Adrenal gland (tissue), 12 donors: ENCODE measurements around the gene TRDN. TPM values are rescaled to one million over a fixed set of nuclear protein-coding genes. Genes with fewer than 3 reads are reported as not detected.
A peak's percentile ranks its signal among the peaks of the same experiment; 100 is the strongest.

ENCODE experiments used
- DNase-seq, 7 donors: peaks; one replicate each; pipeline ENCODE4 v3.0.0-alpha.2; 2019 to 2020
- H3K27ac ChIP-seq, 5 donors: fragments of 200-600 bp; sonication (generic) in 4 of 5; 1 replicate in 3 of 5; 2 replicates in 2 of 5; pipeline versions ENCODE4 v1.5.1 to v1.8.0; 2016 to 2020; ENCODE audit warnings: mild to moderate bottlenecking in 1 of 5
- H3K27me3 ChIP-seq: fragments of 200-600 bp; 2 replicates; pipeline ENCODE4 v1.8.0; 2021
- H3K36me3 ChIP-seq, 2 donors: fragments of 200-600 bp; replicated peaks in 1 of 2; 1 replicate in 1 of 2; 2 replicates in 1 of 2; pipeline versions ENCODE4 v1.5.1 to v1.8.0; 2018 to 2022
- H3K4me1 ChIP-seq, 2 donors: fragments of 200-600 bp; replicated peaks in 1 of 2; 1 replicate in 1 of 2; 2 replicates in 1 of 2; pipeline versions ENCODE4 v1.5.1 to v1.8.0; 2018 to 2021
- H3K4me3 ChIP-seq, 4 donors: fragments of 200-600 bp; sonication (generic) in 3 of 4; one replicate each; pipeline ENCODE4 v1.5.1; 2016 to 2018
- H3K9me3 ChIP-seq, 3 donors: fragments of 200-600 bp; sonication (generic) in 1 of 3; replicated peaks in 1 of 3; 1 replicate in 2 of 3; 2 replicates in 1 of 3; pipeline versions ENCODE4 v1.5.1 to v1.8.0; 2016 to 2021
- CTCF ChIP-seq, 6 experiments: fragments of 450-650 bp in 4 of 6; fragments of 200-600 bp in 2 of 6; sonication (generic) in 1 of 6; IDR thresholded peaks; 1 replicate in 5 of 6; 2 replicates in 1 of 6; pipeline versions ENCODE4 v1.5.1 to v1.8.0; 2016 to 2021; ENCODE audit warnings: antibody characterized with exemption in 6 of 6, mild to moderate bottlenecking in 2 of 6, moderate library complexity in 1 of 6
- POLR2A ChIP-seq, 2 donors: fragments of 450-650 bp; IDR thresholded peaks; one replicate each; pipeline ENCODE4 v1.6.1; 2017; ENCODE audit warnings: antibody characterized with exemption in 2 of 2, mild to moderate bottlenecking in 2 of 2, moderate library complexity in 1 of 2
- WGBS, 4 donors: extraction: QIAGEN DNeasy Blood & Tissue Kit in 2 of 4; methylation state at CpG; one replicate each; pipeline versions ENCODE4 v1.1.5 to v1.1.7; 2013 to 2017; 5-methylcytosine and 5-hydroxymethylcytosine counted together
- intact Hi-C, 2 donors: fragments of 100-400 bp; cut with DNase I; formaldehyde crosslinking; loops; one replicate each; pipeline versions ENCODE4 v1.14.1 to v1.15.0; 2022 to 2023
- polyA plus RNA-seq, 3 donors: library from polyadenylated mRNA; stranded (reverse); fragments of 200-250 nt in 2 of 3; fragments of 350-450 nt in 1 of 3; fragmentation: Illumina TruSeq in 1 of 3; extraction: RNeasy Lipid Tissue Mini Kit (QIAGEN cat#74804) in 1 of 3; gene quantifications; one replicate each; pipeline ENCODE4 v1.2.3, GENCODE V29; 2013 to 2014
- total RNA-seq, 9 donors: library from RNA; depleted of rRNA in 4 of 9; stranded (reverse); fragments of >200 nt in 4 of 9; fragments of 120-200 nt in 1 of 9; fragmentation: NEBNext Ultra II Directional in 1 of 9; extraction: Animal tissue kit (Norgen Biotek cat#: 25700) in 1 of 9; gene quantifications; one replicate each; pipeline versions ENCODE4 v1.1.0 to v1.2.4, GENCODE V29; 2013 to 2023
- donor health status: healthy with polysubstance abuse.
- donor health status: Bipolar disorder and iron deficiency.
- donor health status: DM: yes; HTN: yes; CAD: no.
- donor health status: DM: no; HTN: no; CAD: no.
- donor health status: DM: no; HTN: no; CAD: no.
- donor health status: DM: yes; HTN: yes; CAD: no.

The TRDN gene
- total and polyA plus RNA-seq, 12 donors: 0.06 to 3.5 (median 0.54) TPM; not detected in 2

DNA sequence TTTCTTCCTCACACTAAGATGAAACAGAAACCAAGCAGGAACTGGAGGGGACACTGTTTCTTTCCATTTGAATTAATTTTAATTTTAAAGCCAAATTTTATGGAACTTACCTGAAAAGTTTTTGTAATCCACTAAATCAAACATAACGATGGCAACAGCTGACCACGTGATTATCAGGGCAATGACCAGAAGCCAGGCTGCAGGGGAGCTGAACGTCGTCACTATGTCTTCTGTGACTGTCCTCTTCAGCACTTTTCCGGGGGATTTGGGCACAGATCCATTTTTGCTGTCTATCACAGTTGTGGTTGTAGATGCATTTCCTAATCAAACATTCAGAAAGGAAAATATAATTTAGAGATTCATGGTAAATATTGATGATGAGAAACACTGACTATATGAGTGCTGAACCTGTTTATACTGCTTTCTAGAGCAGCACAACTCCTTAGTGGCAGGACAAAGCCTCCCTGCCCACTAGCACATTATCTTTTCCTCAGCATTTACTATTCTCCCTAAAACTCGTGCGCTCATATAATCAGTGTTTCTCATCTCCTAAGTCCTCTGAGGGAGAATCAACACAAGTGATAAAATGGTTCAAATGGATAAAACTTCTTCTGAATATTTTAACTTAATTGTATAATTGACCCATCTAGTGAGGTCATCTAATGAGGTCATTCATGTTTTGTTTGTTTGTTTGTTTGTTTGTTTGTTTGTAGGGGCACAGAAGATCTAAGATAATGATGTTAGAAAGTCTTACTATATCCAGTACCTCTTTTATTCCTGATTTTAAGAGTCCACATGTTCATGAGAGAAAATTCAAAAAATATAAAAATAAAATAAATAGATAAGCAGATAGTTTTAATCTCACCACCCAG, 65.7 kb downstream of the TRDN start:
- H3K9me3 ChIP-seq: no peaks in the 10 kb centered on the region
- peak in 5 of 7 donors; percentile 19 to 32 (median 23) for DNase-seq
- TF ChIP-seq POLR2A (IDR thresholded peaks at IDR 0.05) (no peak), CTCF (IDR thresholded peaks at IDR 0.05) (no peak)
- WGBS, 4 donors: 40 to 63% (median 54%) methylated on average over 7 of the region's 7 CpGs
- no peak overlapping the region for H3K27ac ChIP-seq
- H3K36me3 ChIP-seq: no peaks in the 10 kb centered on the region
- intact Hi-C loops: no loop called here
- peak overlapping the region in 1 of 4 donors; percentile 22 for H3K4me3 ChIP-seq
- H3K27me3 ChIP-seq: no peaks in the 10 kb centered on the region
- no peaks in the 10 kb centered on the region for H3K4me1 ChIP-seq

DNA sequence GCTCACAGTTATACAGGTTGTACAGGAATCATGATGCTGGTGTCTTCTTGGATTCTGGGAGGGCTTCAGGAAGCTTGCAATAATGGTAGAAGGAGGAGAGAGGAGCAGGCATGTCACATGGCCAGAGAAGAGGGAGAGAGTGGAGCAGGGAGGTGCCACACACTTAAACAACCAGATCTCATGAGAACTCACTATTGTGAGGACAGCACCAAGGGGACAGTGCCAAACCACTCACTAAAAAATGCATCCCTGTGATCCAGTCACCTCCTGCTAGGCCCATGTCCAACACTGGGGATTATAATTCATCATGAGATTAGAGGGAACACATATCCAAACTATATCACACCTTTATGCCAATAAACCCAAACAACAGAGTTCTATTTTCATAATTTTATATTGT, 67.2 kb downstream of the TRDN start:
- Histone ChIP-seq H3K27ac (no peak overlapping the region), H3K36me3 (no peaks in the 10 kb centered on the region), H3K27me3 (no peaks in the 10 kb centered on the region), H3K9me3 (no peaks in the 10 kb centered on the region), H3K4me1 (no peaks in the 10 kb centered on the region), H3K4me3 (no peak overlapping the region)
- TF ChIP-seq CTCF (IDR thresholded peaks at IDR 0.05): no peak
- no peak for TF ChIP-seq POLR2A (IDR thresholded peaks at IDR 0.05)
- DNase-seq: no peak
- intact Hi-C loops: no loop called here

DNA sequence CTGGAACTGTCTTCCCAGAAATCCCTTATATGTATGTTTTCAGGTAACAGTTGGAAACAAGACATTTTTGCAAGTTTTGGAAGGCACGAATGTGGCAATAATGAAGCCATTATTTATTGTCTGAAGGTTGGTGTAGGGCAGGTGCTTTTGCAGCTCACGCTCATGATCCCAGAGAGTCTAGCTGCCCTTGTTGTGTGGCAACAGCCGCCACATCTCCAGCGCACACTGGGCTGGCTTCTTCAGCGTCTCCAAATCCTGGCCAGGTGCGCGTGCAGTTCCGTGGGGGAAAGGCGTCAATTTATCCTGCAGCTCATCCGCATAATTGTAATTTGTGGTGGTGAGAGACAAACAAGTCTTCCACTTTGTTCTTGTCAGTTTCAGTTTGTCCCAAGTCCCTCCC, 71.2 kb downstream of the TRDN start:
- WGBS, 4 donors: 92 to 95% (median 93%) methylated on average over 10 of the region's 10 CpGs
- no peak for DNase-seq
- Histone ChIP-seq H3K36me3 (no peaks in the 10 kb centered on the region), H3K27me3 (no peaks in the 10 kb centered on the region), H3K4me1 (no peaks in the 10 kb centered on the region), H3K9me3 (no peaks in the 10 kb centered on the region), H3K4me3 (no peak overlapping the region), H3K27ac (no peak overlapping the region)
- TF ChIP-seq CTCF (IDR thresholded peaks at IDR 0.05): no peak
- TF ChIP-seq POLR2A (IDR thresholded peaks at IDR 0.05): no peak
- intact Hi-C loops: no loop called here

- H3K36me3 ChIP-seq: no peaks in the 10 kb centered on the region
- TF ChIP-seq POLR2A (IDR thresholded peaks at IDR 0.05): no peak
- TF ChIP-seq CTCF (IDR thresholded peaks at IDR 0.05): no peak
- intact Hi-C loops: no loop called here
- H3K4me3 ChIP-seq: no peak overlapping the region
- no peak overlapping the region for H3K27ac ChIP-seq
- DNase-seq: no peak
- no peaks in the 10 kb centered on the region for H3K4me1 ChIP-seq
- no peaks in the 10 kb centered on the region for H3K27me3 ChIP-seq
- no peaks in the 10 kb centered on the region for H3K9me3 ChIP-seq
- WGBS, 4 donors: 35 to 64% (median 45%) methylated on average over 3 of the region's 3 CpGs
Measured at GRCh38 chr6:123564361-123564760, 72.4 kb downstream of the TRDN start.
